Measurements from ENCODE around the gene IRX4.
A peak's percentile ranks its signal among the peaks of the same experiment; 100 is the strongest.
"Not testable (repeated sequence)": the region's sequence is repeated elsewhere in the genome, so short reads cannot be mapped to it uniquely, and the experiment has no call there.

Gene IRX4

GRCh38 chr5:1875281-1875842 lies 7.4 kb downstream of the IRX4 start:
- no peak overlapping the region for H3K27ac ChIP-seq (ENCODE audit: insufficient read depth in 1 of 2, low read depth in 1 of 2, low read length in 2 of 2, poor library complexity in 1 of 2, severe bottlenecking in 2 of 2)
- H3K4me3 ChIP-seq (ENCODE audit: control insufficient read depth in 1 of 7, extremely low read depth in 1 of 7, insufficient read depth in 4 of 7, low read depth in 2 of 7, low read length in 6 of 7) = peak overlapping the region in 1 of 7 experiments; percentile 7
- WGBS (ENCODE audit: insufficient coverage) = 6% methylated on average over 35 of the region's 36 CpGs
- H3K9me3 ChIP-seq (ENCODE audit: control extremely low read depth in 1 of 5, control insufficient read depth in 4 of 5, insufficient read depth in 2 of 5, low read depth in 1 of 5, low read length in 4 of 5) = peaks cover 0 to 7% (median under 1%) of the 10 kb centered on the region in 5 experiments
- no peaks in the 10 kb centered on the region for H3K36me3 ChIP-seq (ENCODE audit: control insufficient read depth in 4 of 4, insufficient read depth in 4 of 4, low read length in 3 of 4)
- ChIA-PET POLR2A (no interaction called here), CTCF (no interaction called here)
- no peak for DNase-seq
- peaks cover 0 to 13% (median 6%) of the 10 kb centered on the region in 4 experiments for H3K4me1 ChIP-seq (ENCODE audit: control extremely low read depth in 1 of 4, control insufficient read depth in 4 of 4, insufficient read depth in 4 of 4, low read length in 3 of 4)
- peaks cover 4 to 98% (median 47%) of the 10 kb centered on the region in 5 experiments for H3K27me3 ChIP-seq (replicated peaks in 2 of 5; ENCODE audit: control insufficient read depth in 4 of 5, insufficient read depth in 5 of 5, low read length in 4 of 5)

- ChIA-PET CTCF (no interaction called here), POLR2A (no interaction called here)
- Histone ChIP-seq H3K27ac (ENCODE audit: insufficient read depth in 1 of 2, low read depth in 1 of 2, low read length in 2 of 2, poor library complexity in 1 of 2, severe bottlenecking in 2 of 2) (no peak overlapping the region), H3K36me3 (ENCODE audit: control insufficient read depth in 4 of 4, insufficient read depth in 4 of 4, low read length in 3 of 4) (no peaks in the 10 kb centered on the region), H3K9me3 (ENCODE audit: control extremely low read depth in 1 of 5, control insufficient read depth in 4 of 5, insufficient read depth in 2 of 5, low read depth in 1 of 5, low read length in 4 of 5) (peaks cover 0 to 13% (median 5%) of the 10 kb centered on the region in 5 experiments), H3K4me1 (ENCODE audit: control extremely low read depth in 1 of 4, control insufficient read depth in 4 of 4, insufficient read depth in 4 of 4, low read length in 3 of 4) (peaks cover 0 to 13% (median 6%) of the 10 kb centered on the region in 4 experiments), H3K27me3 (replicated peaks in 2 of 5; ENCODE audit: control insufficient read depth in 4 of 5, insufficient read depth in 5 of 5, low read length in 4 of 5) (peaks cover 4 to 98% (median 43%) of the 10 kb centered on the region in 5 experiments), H3K4me3 (ENCODE audit: control insufficient read depth in 1 of 7, extremely low read depth in 1 of 7, insufficient read depth in 4 of 7, low read depth in 2 of 7, low read length in 6 of 7) (no peak overlapping the region)
- WGBS (ENCODE audit: insufficient coverage) = 3% methylated on average over 14 of the region's 36 CpGs
- no peak for DNase-seq
These were observed 7.9 kb downstream of the IRX4 start for GRCh38 chr5:1874771-1875220.

DNA sequence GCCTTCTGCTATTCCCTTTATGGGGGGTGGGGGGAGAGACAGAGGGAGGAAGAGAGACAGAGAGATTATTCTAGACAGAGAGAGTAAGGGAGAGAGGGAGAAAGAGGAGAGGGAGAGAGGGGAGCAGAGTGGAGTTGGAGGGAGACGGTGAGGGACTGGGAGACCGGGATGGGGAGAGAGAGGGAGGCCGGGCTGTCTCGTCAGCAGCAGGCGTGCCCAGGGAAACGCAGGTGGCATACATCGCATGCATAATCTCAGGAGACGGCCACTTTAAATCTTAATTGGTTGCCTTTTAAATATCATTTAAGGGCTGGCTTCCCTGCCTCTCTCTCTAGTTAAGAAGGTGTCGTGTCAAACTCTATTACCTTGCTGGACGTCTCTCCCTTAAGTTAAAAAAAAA lies 8.4 kb downstream of the IRX4 start:
- ChIA-PET POLR2A (no interaction called here), CTCF (no interaction called here)
- 11% methylated on average over 7 of the region's 10 CpGs for WGBS (ENCODE audit: insufficient coverage)

GRCh38 chr5:1873243-1873959 lies 9.3 kb downstream of the IRX4 start:
- no peaks in the 10 kb centered on the region for H3K36me3 ChIP-seq (ENCODE audit: control insufficient read depth in 4 of 4, insufficient read depth in 4 of 4, low read length in 3 of 4)
- 21% methylated on average over 8 of the region's 13 CpGs for WGBS (ENCODE audit: insufficient coverage)
- peaks cover 0 to 12% (median 6%) of the 10 kb centered on the region in 4 experiments for H3K4me1 ChIP-seq (ENCODE audit: control extremely low read depth in 1 of 4, control insufficient read depth in 4 of 4, insufficient read depth in 4 of 4, low read length in 3 of 4)
- DNase-seq = no peak
- ChIA-PET POLR2A (no interaction called here), CTCF (interaction anchor here (0.7 kb wide), 1 partner anchor 18 kb away, joined by 3 read pairs; no protein-coding TSS in a partner anchor)
- no peak overlapping the region for H3K4me3 ChIP-seq (ENCODE audit: control insufficient read depth in 1 of 7, extremely low read depth in 1 of 7, insufficient read depth in 4 of 7, low read depth in 2 of 7, low read length in 6 of 7)
- no peak overlapping the region for H3K27ac ChIP-seq (ENCODE audit: insufficient read depth in 1 of 2, low read depth in 1 of 2, low read length in 2 of 2, poor library complexity in 1 of 2, severe bottlenecking in 2 of 2)
- peaks cover 4 to 99% (median 35%) of the 10 kb centered on the region in 5 experiments for H3K27me3 ChIP-seq (replicated peaks in 2 of 5; ENCODE audit: control insufficient read depth in 4 of 5, insufficient read depth in 5 of 5, low read length in 4 of 5)
- H3K9me3 ChIP-seq (ENCODE audit: control extremely low read depth in 1 of 5, control insufficient read depth in 4 of 5, insufficient read depth in 2 of 5, low read depth in 1 of 5, low read length in 4 of 5) = peaks cover 0 to 15% (median 5%) of the 10 kb centered on the region in 5 experiments

More for the DNA sequence above, 8.4 kb downstream of the IRX4 start:
- H3K36me3 ChIP-seq (ENCODE audit: control insufficient read depth in 4 of 4, insufficient read depth in 4 of 4, low read length in 3 of 4) = no peaks in the 10 kb centered on the region
- no peak overlapping the region for H3K4me3 ChIP-seq (ENCODE audit: control insufficient read depth in 1 of 7, extremely low read depth in 1 of 7, insufficient read depth in 4 of 7, low read depth in 2 of 7, low read length in 6 of 7)
- no peak overlapping the region for H3K27ac ChIP-seq (ENCODE audit: insufficient read depth in 1 of 2, low read depth in 1 of 2, low read length in 2 of 2, poor library complexity in 1 of 2, severe bottlenecking in 2 of 2)
- no peak for DNase-seq
- peaks cover 0 to 13% (median 6%) of the 10 kb centered on the region in 4 experiments for H3K4me1 ChIP-seq (ENCODE audit: control extremely low read depth in 1 of 4, control insufficient read depth in 4 of 4, insufficient read depth in 4 of 4, low read length in 3 of 4)
- H3K9me3 ChIP-seq (ENCODE audit: control extremely low read depth in 1 of 5, control insufficient read depth in 4 of 5, insufficient read depth in 2 of 5, low read depth in 1 of 5, low read length in 4 of 5) = peaks cover 0 to 15% (median 5%) of the 10 kb centered on the region in 5 experiments
- H3K27me3 ChIP-seq (replicated peaks in 2 of 5; ENCODE audit: control insufficient read depth in 4 of 5, insufficient read depth in 5 of 5, low read length in 4 of 5) = peaks cover 4 to 98% (median 39%) of the 10 kb centered on the region in 5 experiments

- ChIA-PET CTCF (no interaction called here), POLR2A (no interaction called here)
- Histone ChIP-seq H3K27me3 (replicated peaks in 2 of 5; ENCODE audit: control insufficient read depth in 4 of 5, insufficient read depth in 5 of 5, low read length in 4 of 5) (peaks cover 0 to 99% (median 37%) of the 10 kb centered on the region in 5 experiments), H3K9me3 (ENCODE audit: control extremely low read depth in 1 of 5, control insufficient read depth in 4 of 5, insufficient read depth in 2 of 5, low read depth in 1 of 5, low read length in 4 of 5) (peaks cover 0 to 15% (median 5%) of the 10 kb centered on the region in 5 experiments), H3K4me3 (ENCODE audit: control insufficient read depth in 1 of 7, extremely low read depth in 1 of 7, insufficient read depth in 4 of 7, low read depth in 2 of 7, low read length in 6 of 7) (no peak overlapping the region), H3K4me1 (ENCODE audit: control extremely low read depth in 1 of 4, control insufficient read depth in 4 of 4, insufficient read depth in 4 of 4, low read length in 3 of 4) (peaks cover 0 to 11% (median 3%) of the 10 kb centered on the region in 4 experiments), H3K27ac (ENCODE audit: insufficient read depth in 1 of 2, low read depth in 1 of 2, low read length in 2 of 2, poor library complexity in 1 of 2, severe bottlenecking in 2 of 2) (no peak overlapping the region), H3K36me3 (ENCODE audit: control insufficient read depth in 4 of 4, insufficient read depth in 4 of 4, low read length in 3 of 4) (no peaks in the 10 kb centered on the region)
- DNase-seq = no peak
- 83% methylated on average over 14 of the region's 14 CpGs for WGBS (ENCODE audit: insufficient coverage)
These were observed 11.3 kb downstream of the IRX4 start for GRCh38 chr5:1871441-1871840.

DNA sequence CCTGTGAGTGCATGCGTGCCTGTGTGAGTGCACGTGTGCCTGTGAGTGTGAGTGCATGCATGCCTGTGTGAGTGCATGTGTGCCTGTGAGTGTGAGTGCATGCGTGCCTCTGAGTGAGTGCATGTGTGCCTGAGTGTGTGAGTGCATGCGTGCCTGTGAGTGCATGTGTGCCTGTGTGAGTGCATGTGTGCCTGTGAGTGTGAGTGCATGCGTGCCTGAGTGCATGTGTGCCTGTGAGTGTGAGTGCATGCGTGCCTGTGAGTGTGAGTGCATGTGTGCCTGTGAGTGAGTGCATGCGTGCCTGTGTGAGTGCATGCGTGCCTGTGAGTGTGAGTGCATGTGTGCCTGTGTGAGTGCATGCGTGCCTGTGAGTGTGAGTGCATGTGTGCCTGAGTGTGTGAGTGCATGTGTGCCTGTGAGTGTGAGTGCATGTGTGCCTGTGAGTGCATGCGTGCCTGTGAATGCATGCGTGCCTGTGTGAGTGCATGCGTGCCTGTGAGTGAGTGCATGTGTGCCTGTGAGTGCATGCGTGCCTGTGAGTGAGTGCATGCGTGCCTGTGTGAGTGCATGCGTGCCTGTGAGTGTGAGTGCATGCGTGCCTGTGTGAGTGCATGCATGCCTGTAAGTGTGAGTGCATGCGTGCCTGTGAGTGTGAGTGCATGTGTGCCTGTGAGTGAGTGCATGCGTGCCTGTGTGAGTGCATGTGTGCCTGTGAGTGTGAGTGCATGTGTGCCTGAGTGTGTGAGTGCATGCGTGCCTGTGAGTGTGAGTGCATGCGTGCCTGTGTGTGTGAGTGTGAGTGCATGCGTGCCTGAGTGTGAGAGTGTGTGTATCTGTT lies 12.1 kb downstream of the IRX4 start:
- DNase-seq; H3K27ac ChIP-seq (ENCODE audit: insufficient read depth in 1 of 2, low read depth in 1 of 2, low read length in 2 of 2, poor library complexity in 1 of 2, severe bottlenecking in 2 of 2); H3K4me3 ChIP-seq (ENCODE audit: control insufficient read depth in 1 of 7, extremely low read depth in 1 of 7, insufficient read depth in 4 of 7, low read depth in 2 of 7, low read length in 6 of 7); H3K36me3 ChIP-seq (ENCODE audit: control insufficient read depth in 4 of 4, insufficient read depth in 4 of 4, low read length in 3 of 4); H3K4me1 ChIP-seq (ENCODE audit: control extremely low read depth in 1 of 4, control insufficient read depth in 4 of 4, insufficient read depth in 4 of 4, low read length in 3 of 4); CTCF ChIA-PET; POLR2A ChIA-PET: not testable (repeated sequence)
- 98% methylated on average over 16 of the region's 21 CpGs for WGBS (ENCODE audit: insufficient coverage)
- Histone ChIP-seq H3K9me3 (ENCODE audit: control extremely low read depth in 1 of 5, control insufficient read depth in 4 of 5, insufficient read depth in 2 of 5, low read depth in 1 of 5, low read length in 4 of 5) (peaks cover 0 to 15% (median 5%) of the 10 kb centered on the region in 5 experiments), H3K27me3 (replicated peaks in 2 of 5; ENCODE audit: control insufficient read depth in 4 of 5, insufficient read depth in 5 of 5, low read length in 4 of 5) (peaks cover 0 to 99% (median 36%) of the 10 kb centered on the region in 5 experiments)
